Measurements from ENCODE around the gene ZSWIM3. TPM values are rescaled to one million over a fixed set of nuclear protein-coding genes. Genes with fewer than 3 reads are reported as not detected.

ZSWIM3 gene
- total and polyA plus RNA-seq, 2 of the 8 experiments (the other 6 are each of a cell fraction or from before 2014, with no cell fraction given): 5.5 to 6.9 TPM

DNA sequence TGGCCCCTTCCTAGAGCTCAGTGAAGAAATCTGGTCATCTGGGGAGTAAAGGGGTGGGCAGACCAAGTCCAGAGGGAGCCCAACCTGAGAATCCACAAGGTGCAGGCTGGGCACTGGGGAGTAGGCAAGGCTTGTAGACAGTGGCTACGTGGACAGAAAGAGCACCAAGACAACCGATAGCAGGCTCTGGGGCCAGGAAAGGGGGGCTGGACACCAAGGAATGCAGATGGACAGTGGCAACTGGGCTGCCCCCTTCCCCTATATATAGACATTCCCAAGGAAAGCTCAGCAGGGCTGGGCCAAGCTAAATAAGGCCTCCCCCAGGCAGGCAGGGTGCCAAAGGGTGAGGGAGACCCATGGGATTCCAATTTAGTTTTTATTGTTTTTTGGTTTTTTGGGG, 28.8 kb upstream of the ZSWIM3 start (continued):
- no peak for TF ChIP-seq CHD7 (IDR thresholded peaks at IDR 0.05; ENCODE audit: insufficient replicate concordance, low read length)
- TF ChIP-seq SUZ12 (IDR thresholded peaks at IDR 0.05; ENCODE audit: low read length): no peak
- no peak for TF ChIP-seq ATF3 (IDR thresholded peaks at IDR 0.05; ENCODE audit: insufficient read depth, low read depth, low read length)
- no peak for TF ChIP-seq BACH1 (IDR thresholded peaks at IDR 0.05; ENCODE audit: low read length)
- TF ChIP-seq YY1 (IDR thresholded peaks at IDR 0.05; ENCODE audit: low read depth, low read length): no peak
